ENCODE results near the gene GAB2.

GAB2 gene

DNA sequence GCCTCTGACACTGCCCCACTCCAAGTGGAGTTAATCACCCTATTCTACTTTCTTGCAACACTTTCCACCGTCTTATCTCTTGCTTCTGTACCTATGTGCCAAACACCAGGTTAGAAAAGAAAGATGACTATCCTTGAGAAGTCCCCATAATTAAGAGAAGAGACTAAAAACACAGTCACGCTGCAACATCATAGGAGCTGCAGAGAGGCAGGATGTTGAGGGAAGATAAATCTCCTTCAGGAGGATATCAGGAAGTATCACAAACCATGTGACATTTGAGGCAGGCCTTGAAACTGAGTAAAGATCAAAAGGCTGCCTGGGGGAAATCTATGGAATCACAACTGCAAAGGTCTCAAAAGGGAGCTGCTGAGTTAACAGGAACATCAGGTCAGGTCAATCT, 24.8 kb downstream of the GAB2 start:
- no peak overlapping the region for H3K4me2 ChIP-seq (ENCODE audit: low read length)
- no peaks in the 10 kb centered on the region for H3K36me3 ChIP-seq (ENCODE audit: control insufficient read depth, insufficient read depth, low read length)
- peaks cover 13% of the 10 kb centered on the region for H3K79me2 ChIP-seq
- no peak overlapping the region for H3K4me3 ChIP-seq (ENCODE audit: low read depth, low read length)
- H2AFZ ChIP-seq, result no peak overlapping the region
- H3K9ac ChIP-seq, result no peak overlapping the region
- no peak overlapping the region for H3K27ac ChIP-seq
- TF ChIP-seq, protein P1, sequence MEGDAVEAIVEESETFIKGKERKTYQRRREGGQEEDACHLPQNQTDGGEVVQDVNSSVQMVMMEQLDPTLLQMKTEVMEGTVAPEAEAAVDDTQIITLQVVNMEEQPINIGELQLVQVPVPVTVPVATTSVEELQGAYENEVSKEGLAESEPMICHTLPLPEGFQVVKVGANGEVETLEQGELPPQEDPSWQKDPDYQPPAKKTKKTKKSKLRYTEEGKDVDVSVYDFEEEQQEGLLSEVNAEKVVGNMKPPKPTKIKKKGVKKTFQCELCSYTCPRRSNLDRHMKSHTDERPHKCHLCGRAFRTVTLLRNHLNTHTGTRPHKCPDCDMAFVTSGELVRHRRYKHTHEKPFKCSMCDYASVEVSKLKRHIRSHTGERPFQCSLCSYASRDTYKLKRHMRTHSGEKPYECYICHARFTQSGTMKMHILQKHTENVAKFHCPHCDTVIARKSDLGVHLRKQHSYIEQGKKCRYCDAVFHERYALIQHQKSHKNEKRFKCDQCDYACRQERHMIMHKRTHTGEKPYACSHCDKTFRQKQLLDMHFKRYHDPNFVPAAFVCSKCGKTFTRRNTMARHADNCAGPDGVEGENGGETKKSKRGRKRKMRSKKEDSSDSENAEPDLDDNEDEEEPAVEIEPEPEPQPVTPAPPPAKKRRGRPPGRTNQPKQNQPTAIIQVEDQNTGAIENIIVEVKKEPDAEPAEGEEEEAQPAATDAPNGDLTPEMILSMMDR (IDR thresholded peaks at IDR 0.05), result no peak
- no peaks in the 10 kb centered on the region for H3K9me3 ChIP-seq (ENCODE audit: control insufficient read depth, low read length)
- H3K27me3 ChIP-seq (ENCODE audit: control insufficient read depth, insufficient read depth, low read length), result no peaks in the 10 kb centered on the region
- H3K4me1 ChIP-seq, result no peaks in the 10 kb centered on the region

DNA sequence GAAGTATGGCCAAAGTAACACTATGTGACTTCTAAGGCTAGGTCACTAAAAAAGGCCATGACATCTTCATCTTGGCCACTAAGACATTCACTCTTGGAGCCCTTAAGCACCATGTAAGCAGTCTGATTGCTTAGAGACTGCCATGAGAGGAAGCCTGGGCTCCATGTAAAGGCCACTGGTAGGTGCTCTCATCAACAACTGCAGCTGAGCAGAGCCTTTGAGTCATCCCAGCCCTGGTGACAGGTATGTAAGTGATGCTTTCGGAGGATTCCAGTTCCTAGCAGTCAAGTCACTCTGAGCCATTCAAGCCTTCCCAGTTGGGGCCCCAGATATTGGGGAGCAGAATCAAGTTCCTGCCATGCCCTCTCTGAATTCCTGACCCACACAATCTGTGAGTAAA, 26.2 kb downstream of the GAB2 start:
- Histone ChIP-seq H3K79me2 (peaks cover 16% of the 10 kb centered on the region), H2AFZ (no peak overlapping the region), H3K4me1 (no peaks in the 10 kb centered on the region), H3K4me3 (ENCODE audit: low read depth, low read length) (no peak overlapping the region), H3K4me2 (ENCODE audit: low read length) (no peak overlapping the region), H3K36me3 (ENCODE audit: control insufficient read depth, insufficient read depth, low read length) (no peaks in the 10 kb centered on the region), H3K9ac (no peak overlapping the region), H3K27ac (no peak overlapping the region), H3K27me3 (ENCODE audit: control insufficient read depth, insufficient read depth, low read length) (no peaks in the 10 kb centered on the region), H3K9me3 (ENCODE audit: control insufficient read depth, low read length) (no peaks in the 10 kb centered on the region)
- TF ChIP-seq, protein P1 (IDR thresholded peaks at IDR 0.05), result no peak

DNA sequence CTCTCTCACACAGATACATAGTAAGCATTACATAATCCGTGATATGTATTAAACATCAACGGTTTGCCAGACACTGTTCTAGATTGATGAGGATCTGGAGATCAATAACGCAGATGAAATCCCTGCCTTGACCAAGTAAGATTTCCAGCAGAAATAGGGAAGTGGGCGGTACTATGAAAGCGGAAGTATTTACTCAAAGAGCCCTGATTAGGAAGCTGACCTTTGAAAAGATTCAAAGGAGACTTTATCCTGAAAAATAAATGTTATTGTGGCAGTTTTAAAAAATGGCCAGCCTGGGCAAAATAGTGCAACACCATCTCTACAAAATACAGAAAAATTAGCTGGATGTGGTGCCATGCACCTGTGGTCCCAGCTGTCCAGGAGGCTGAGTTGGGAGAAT, 26.8 kb downstream of the GAB2 start:
- H3K9ac ChIP-seq, result no peak overlapping the region
- no peak overlapping the region for H3K4me2 ChIP-seq (ENCODE audit: low read length)

DNA sequence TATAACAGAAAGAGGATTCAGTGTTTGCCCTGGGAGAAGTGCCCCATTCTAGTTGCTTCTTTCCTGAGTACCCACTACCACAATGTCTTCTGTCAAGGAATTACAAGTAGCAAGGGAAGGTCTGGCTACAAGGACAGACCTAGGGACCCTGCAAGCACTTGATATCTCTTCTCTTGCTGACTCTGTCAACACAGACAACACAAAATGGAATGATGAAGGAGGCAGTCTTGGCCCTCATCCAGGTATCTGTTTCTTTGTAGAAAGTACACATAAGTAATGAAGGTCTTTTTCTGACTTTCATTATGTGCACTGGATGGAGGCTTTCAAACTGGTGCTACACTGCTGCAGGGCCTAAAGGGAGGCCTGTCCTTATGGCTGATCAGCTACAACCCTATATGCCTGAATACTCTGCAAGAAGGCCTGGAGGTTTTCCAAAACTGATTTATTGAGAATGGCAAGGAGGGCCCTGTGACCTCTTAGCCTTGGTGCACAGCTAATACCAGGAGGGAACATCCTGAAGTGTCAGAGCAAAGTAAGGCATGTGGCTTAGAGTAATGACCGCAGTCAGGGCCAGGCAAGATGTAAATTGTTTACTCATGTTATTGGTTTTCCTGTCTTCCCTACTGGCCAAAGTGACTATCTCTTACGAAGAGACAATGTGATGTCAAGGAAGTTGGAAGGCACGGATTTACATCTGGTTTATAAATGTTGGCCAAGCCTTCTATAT, 31.2 kb downstream of the GAB2 start:
- TF ChIP-seq, protein P1 (IDR thresholded peaks at IDR 0.05), result no peak

More for the DNA sequence above, 26.8 kb downstream of the GAB2 start:
- Histone ChIP-seq H3K4me3 (ENCODE audit: low read depth, low read length) (no peak overlapping the region), H2AFZ (no peak overlapping the region), H3K27me3 (ENCODE audit: control insufficient read depth, insufficient read depth, low read length) (no peaks in the 10 kb centered on the region), H3K9me3 (ENCODE audit: control insufficient read depth, low read length) (no peaks in the 10 kb centered on the region), H3K4me1 (no peaks in the 10 kb centered on the region), H3K27ac (no peak overlapping the region), H3K36me3 (ENCODE audit: control insufficient read depth, insufficient read depth, low read length) (no peaks in the 10 kb centered on the region), H3K79me2 (peaks cover 16% of the 10 kb centered on the region)
- TF ChIP-seq, protein P1 (IDR thresholded peaks at IDR 0.05), result no peak

DNA sequence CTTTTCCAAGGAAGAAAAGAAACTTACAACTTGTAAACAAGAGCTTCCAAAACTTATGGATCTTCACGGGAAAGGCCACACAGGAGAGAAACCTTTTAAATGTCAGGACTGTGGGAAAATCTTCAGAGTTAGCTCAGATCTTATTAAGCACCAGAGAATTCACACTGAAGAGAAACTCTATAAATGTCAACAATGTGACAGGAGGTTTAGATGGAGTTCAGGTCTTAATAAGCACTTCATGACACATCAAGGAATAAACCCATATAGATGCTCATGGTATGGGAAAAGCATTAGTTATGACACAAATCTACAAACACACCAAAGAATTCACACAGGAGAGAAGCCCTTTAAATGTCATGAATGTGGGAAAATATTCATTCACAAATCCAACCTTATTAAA, 32.4 kb downstream of the GAB2 start:
- no peak overlapping the region for H3K27ac ChIP-seq
- TF ChIP-seq, protein P1 (IDR thresholded peaks at IDR 0.05), result no peak

More for the DNA sequence above, 31.2 kb downstream of the GAB2 start:
- no peaks in the 10 kb centered on the region for H3K27me3 ChIP-seq (ENCODE audit: control insufficient read depth, insufficient read depth, low read length)
- H3K4me3 ChIP-seq (ENCODE audit: low read depth, low read length), result no peak overlapping the region
- no peak overlapping the region for H3K27ac ChIP-seq
- no peak overlapping the region for H3K4me2 ChIP-seq (ENCODE audit: low read length)
- H3K36me3 ChIP-seq (ENCODE audit: control insufficient read depth, insufficient read depth, low read length), result no peaks in the 10 kb centered on the region
- H3K9ac ChIP-seq, result no peak overlapping the region
- H3K79me2 ChIP-seq, result peaks cover 16% of the 10 kb centered on the region
- H2AFZ ChIP-seq, result no peak overlapping the region
- no peaks in the 10 kb centered on the region for H3K9me3 ChIP-seq (ENCODE audit: control insufficient read depth, low read length)
- H3K4me1 ChIP-seq, result no peaks in the 10 kb centered on the region

More for the DNA sequence above, 32.4 kb downstream of the GAB2 start:
- Histone ChIP-seq H3K4me1 (no peaks in the 10 kb centered on the region), H3K9ac (no peak overlapping the region), H3K79me2 (peaks cover 15% of the 10 kb centered on the region), H3K4me2 (ENCODE audit: low read length) (no peak overlapping the region), H3K36me3 (ENCODE audit: control insufficient read depth, insufficient read depth, low read length) (no peaks in the 10 kb centered on the region), H3K9me3 (ENCODE audit: control insufficient read depth, low read length) (no peaks in the 10 kb centered on the region), H3K4me3 (ENCODE audit: low read depth, low read length) (no peak overlapping the region), H3K27me3 (ENCODE audit: control insufficient read depth, insufficient read depth, low read length) (no peaks in the 10 kb centered on the region), H2AFZ (no peak overlapping the region)
